HG03442 (cell line): ENCODE results near the gene SERINC2.
"Not testable (repeated sequence)": the region's sequence is repeated elsewhere in the genome, so short reads cannot be mapped to it uniquely, and the experiment has no call there.

Experiments
- ATAC-seq: cut with Tn5 transposase; IDR thresholded peaks from one replicate; pipeline ENCODE4 v1.9.1; 2021; ENCODE audit warnings: mild to moderate bottlenecking, moderate library complexity; ENCODE audit not compliant: unreplicated experiment

Gene SERINC2

DNA sequence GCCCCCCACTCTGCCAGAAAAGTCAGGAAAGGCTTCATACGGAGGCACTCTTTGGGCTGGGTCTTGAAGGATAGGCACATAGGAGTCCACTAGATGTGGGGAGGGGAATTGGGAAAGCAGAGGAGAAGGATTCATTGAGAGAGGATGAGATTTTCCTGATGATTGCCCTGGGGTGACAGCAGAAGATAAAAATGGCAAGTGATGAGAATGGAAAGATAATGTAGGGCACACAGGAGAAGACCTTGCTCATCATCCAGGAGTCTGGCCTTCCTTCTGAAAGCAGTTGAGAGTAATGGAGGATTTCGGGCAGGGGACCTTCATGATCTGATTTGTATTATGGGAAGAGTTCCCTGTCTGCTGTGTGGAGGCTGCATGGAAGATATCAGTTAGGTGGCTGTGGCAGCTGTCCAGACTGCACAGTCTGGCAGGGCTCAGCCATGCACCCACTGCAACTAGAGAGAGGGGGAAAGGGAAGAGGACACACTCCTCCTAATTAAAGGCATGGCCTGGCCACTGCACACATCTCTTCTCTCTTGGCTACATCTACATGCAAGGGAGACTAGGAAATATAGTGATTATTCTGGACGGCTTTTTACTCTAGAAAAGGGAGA is 30.5 kb upstream of the SERINC2 start:
- no peak for ATAC-seq

DNA sequence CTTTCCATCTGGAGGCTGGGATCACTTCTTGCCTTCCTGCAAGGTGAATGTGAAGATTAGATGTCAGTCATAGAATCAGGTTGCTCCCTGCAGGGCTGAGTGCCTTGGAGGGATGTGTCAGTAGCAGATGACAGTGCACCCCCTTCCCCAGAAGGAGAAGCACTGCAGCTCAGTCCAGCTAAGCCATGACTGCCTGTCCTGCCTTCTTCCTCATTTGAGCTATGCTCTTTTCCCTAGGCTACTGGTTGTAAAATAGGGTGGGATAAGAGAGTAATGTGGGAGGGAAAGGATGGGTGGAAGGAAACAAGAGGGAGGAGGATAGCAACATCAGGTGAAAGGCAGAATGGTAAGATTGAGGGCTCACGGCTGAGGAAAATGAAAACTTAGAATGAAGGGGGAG is 29.0 kb upstream of the SERINC2 start:
- ATAC-seq: no peak

DNA sequence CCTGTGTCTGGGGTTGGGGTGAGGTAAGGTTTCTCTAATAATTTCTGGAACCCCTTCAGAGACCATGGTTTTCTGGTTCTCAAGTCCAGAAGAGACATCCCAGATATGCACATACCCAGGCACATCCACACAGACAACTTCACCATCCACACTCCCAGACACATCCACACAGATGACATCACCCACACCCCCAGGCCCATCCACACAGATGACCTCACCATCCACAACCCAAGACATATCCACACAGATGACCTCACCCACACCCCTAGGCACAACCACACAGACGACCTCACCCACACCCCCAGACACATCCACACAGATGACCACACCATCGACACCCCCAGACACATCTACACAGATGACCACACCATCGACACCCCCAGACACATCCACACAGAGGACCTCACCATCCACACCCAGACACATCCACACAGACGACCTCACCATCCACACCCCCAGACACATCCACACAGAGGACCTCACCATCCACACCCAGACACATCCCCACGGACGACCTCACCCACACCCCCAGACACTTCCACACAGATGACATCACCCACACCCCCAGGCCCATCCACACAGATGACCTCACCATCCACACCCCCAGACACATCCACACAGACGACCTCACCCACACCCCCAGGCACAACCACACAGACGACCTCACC is 26.3 kb upstream of the SERINC2 start:
- not testable (repeated sequence) for ATAC-seq

- ATAC-seq: no peak
These were observed 25.4 kb upstream of the SERINC2 start for GRCh38 chr1:31387612-31388011.

- ATAC-seq: no peak
These were observed 23.4 kb upstream of the SERINC2 start for GRCh38 chr1:31389616-31390015.

DNA sequence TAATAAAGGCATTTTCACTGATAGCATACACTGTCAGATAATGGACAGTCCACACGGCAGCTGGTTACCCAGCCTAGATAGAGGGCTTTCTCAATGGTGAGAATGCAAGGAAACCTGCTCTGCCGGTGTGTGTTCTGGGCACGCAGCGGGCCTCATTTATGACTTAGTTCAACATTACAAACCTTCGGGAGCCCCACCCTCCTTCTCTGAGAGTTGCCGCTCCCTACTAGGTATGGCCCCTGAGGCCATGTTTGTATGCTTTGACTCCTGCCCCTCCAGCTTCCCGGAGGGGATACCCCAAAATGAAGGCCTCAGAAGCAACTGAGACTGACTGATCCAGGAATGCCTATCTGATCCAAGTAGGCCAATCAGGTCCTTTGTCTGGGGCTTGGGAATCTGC is 22.9 kb upstream of the SERINC2 start:
- ATAC-seq: no peak

- no peak for ATAC-seq
These were observed 19.6 kb upstream of the SERINC2 start for GRCh38 chr1:31393463-31393862.

- peak; percentile 73 for ATAC-seq
These were observed 18.3 kb upstream of the SERINC2 start for GRCh38 chr1:31394584-31395193.

GRCh38 chr1:31396633-31397351 is 16.2 kb upstream of the SERINC2 start:
- ATAC-seq: no peak

GRCh38 chr1:31397360-31398095 is 15.5 kb upstream of the SERINC2 start:
- no peak for ATAC-seq

DNA sequence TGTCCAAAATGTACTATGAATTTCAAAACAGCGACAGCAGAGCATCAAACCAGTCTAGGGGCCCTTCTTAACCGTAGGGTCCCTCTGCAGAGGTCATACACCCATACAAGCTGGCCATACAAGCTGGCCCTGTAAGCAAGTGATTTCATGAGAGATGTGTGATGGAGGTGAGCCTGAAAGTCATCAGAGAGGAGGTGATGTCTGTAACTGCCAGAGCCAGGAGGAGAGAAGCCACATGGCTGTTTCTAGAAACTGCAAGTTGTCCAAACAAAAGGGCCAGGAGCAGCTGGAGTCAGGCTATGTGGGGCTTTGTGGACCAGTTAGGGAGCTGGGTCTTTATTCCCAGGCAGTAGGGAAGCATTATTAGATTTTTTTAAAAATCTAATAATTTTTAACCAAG is 14.8 kb upstream of the SERINC2 start:
- ATAC-seq: no peak

- no peak for ATAC-seq
These were observed 13.0 kb upstream of the SERINC2 start for GRCh38 chr1:31399976-31400375.

DNA sequence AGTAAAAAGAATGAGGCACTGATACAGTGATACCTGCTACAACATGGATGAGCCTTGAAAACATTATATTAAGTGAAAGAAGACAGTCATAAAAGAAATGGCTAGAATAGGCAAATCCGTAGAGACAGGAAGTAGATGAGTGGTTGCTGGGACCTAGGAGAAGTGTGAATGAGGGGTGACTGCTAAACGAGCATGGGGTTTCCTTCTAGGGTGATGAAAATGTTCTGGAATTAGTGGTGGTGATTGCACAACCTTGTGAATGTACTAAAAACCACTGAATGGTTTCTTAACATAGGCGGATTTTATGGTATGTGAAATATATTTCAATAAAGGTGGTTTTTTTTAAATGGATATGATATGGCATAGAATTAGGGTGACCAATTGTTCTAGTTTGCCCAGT is 12.6 kb upstream of the SERINC2 start:
- no peak for ATAC-seq

DNA sequence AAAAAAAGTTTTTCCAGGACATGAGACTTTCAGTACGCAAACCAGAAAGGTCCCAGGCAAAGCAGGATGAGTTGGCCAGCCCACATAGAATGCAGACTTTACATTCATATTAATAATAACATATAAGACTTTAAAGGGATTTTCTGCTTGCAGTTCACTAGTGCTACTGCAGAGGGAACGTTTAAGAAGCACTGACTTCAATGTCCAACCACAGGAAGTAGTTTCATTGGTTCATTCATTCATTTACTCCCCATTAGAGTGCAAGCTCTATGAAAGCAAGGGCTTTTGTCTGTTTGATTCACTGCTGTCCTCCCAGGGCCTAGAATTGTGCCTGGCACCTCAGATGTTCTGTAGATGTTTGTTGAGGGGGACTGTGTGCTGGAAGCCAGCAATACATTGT is 11.8 kb upstream of the SERINC2 start:
- no peak for ATAC-seq

DNA sequence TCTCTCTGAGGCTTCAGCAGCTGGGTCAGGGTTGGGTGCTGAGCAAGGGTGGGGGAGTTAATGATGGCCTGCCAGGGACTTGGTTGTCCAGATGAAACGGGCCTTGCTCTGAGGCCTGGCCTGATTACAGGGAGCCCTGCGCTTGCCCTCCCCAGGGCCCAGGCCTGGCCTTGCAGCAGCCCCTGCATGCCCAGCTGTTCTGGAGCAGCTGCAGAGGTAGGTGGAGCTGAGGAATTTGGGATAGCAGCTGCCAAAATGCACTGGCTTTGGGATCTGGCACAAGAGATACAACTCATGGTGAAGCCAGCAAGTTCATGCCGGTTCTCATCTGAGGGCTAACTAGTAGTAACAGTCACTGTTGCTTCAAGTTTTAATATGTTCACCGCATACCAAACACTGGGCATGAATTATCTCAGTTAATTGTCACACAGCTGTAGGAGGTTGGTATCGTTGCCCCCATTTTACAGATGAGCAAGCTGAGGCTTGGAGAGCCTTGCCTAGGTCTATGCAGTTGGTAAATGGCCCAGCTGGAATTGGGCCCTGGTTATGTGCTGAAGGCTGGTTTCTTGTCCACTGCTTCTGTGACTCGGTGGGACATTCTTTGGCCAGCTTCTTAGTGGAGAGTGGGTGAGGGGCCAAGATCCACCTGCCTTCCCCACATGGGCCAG is 7.3 kb upstream of the SERINC2 start:
- ATAC-seq: no peak

DNA sequence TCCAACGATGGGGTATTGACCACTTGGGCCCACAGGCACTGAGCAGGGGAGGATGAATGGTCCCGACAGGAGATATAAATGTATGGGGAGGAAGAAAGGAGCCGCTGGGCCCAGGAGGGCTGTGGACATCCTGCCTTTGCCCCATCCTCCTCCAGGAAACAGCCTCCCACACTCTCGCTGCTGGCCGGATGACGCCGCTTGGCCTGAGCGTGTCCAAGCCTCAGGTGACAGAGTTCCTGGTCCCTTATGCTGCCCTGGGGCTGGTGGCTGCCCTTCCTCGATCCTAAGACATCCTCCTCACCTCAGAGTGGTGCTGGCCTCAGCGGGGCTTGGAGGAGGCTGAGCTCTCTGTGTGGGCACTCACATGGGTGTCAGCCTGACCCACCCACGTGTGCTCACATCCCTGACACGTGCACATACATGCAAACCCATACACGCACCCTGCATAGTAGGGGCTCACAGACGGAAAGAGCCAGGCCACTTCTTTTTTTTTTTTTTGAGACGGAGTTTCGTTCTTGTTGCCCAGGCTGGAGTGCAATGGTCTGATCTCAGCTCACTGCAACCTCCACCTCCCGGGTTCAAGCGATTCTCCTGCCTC is 5.9 kb upstream of the SERINC2 start:
- no peak for ATAC-seq

DNA sequence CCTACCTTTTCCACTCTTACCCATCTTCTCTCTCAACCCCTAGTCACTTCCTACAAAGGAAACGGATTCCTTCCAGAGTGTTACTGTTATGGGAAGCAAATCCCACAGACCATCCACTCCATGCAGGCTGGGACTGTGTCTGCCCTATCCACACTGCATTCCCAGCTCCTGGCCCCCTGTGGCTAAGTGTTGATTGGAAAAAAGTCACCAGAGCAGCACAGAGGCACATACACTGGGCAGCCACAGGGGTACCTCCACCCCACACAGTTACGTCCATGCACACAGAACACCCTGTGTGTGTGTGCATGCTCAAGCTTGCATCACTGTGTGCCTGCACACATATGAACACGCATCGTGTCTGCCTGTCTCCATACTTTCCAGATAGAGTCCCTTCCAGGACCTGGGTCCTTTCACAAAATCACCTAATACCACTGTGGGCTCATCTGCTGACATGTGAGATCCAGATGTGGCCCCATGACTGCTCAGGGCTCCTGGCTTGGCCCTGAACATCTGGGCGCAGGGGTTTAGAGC is 4.2 kb upstream of the SERINC2 start:
- no peak for ATAC-seq

DNA sequence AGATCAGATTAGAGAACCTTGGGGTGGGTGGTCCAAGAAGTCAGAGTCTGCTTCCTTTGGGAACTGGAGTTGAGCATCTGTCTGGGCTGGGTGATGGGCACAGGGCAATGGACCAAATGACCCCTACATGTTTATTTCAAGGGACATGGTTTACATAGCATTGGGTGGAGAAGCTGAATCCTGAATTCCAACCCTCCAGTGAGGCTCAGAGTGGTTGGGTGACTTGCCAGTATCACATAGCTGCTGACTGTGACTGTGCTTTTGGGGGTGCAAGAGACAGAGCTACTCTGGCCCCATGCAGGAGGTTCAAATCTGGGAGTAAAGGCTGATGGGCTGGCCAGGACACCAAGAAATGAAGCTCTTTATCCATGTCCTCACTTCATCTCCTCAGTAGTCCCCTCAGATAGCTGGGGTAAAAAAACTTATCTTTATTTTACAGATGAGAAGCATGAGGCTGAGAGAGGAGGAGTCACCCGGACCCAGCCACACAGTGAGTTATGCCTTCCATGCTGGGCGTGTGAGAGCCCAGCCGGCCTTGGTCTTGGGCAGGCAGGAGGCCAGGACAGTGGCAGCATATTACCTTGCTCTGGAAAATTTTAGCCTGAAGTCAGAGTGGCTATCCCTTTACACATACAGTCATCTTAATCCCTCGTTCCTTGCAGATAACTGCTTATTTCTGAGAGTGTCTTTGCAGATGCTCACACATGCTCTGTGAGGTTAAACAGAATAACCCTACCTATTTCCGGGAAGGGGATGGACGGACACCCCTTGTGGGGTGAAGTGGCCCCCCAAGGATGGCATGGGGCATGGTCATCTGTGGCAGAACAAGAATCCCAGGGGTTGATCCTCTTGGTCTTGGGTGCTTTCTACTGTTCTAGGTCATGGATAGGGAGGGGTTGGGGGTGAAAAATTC is 2.8 kb upstream of the SERINC2 start:
- ATAC-seq: no peak

DNA sequence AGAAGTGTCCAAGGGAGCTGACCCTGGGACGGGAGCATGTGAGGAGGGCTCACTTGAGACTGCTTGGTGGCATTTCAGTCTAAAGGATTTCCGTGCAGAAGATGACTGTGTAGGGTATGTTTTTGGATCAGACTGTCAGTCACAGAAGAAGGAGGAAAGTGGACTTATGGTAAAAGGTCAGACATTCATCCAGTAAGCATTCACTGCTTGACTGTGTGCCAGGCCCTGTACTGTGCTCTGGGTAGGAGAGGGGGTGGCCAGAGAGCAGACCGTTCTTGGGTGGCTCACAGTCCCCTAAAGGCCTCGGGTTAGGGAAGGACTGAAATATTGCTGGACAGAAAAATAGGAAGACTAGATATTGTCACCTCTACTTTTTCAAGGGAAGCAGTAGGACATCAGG is 2.1 kb upstream of the SERINC2 start:
- ATAC-seq: no peak
